Stomach (tissue), 9 donors: ENCODE data around the gene CSRNP2. TPM values are rescaled to one million over a fixed set of nuclear protein-coding genes. Genes with fewer than 3 reads are reported as not detected.

Source experiments
- DNase-seq, 2 donors: peaks; one replicate each; pipeline versions ENCODE4 v3.0.0 to v3.0.0-alpha.2; 2013 to 2019
- H3K27ac ChIP-seq, 5 donors: fragments of 200-600 bp in 4 of 5; sonication (generic) in 4 of 5; one replicate each; pipeline ENCODE4 v1.5.1; 2013 to 2019; ENCODE audit warnings: mild to moderate bottlenecking in 1 of 5, moderate library complexity in 1 of 5
- H3K27me3 ChIP-seq, 3 donors: fragments of 200-600 bp; sonication (generic); one replicate each; pipeline ENCODE4 v1.5.1; 2017 to 2019; ENCODE audit warnings: mixed run types in 1 of 3
- H3K36me3 ChIP-seq, 4 donors: fragments of 200-600 bp; sonication (generic); 1 replicate in 3 of 4; 2 replicates in 1 of 4; pipeline ENCODE4 v1.5.1; 2016 to 2019
- H3K4me1 ChIP-seq, 4 donors: fragments of 200-600 bp; sonication (generic); one replicate each; pipeline ENCODE4 v1.5.1; 2016 to 2019
- H3K4me3 ChIP-seq, 4 donors: fragments of 200-600 bp; sonication (generic) in 3 of 4; one replicate each; pipeline ENCODE4 v1.5.1; 2016 to 2019; ENCODE audit warnings: mild to moderate bottlenecking in 1 of 4
- H3K9me3 ChIP-seq, 4 donors: fragments of 200-600 bp; sonication (generic); one replicate each; pipeline ENCODE4 v1.5.1; 2016 to 2019
- EP300 ChIP-seq: sonication (generic); formaldehyde crosslinking; IDR thresholded peaks from one replicate; pipeline ENCODE4 v1.6.1; 2017; ENCODE audit warnings: antibody characterized with exemption
- POLR2A ChIP-seq, 4 donors: fragments of 450-650 bp; IDR thresholded peaks; one replicate each; pipeline ENCODE4 v1.6.1; 2016; ENCODE audit warnings: antibody characterized with exemption in 4 of 4, control low read depth in 2 of 4, mild to moderate bottlenecking in 1 of 4, moderate library complexity in 1 of 4
- POLR2AphosphoS5 ChIP-seq, 3 donors: sonication (generic); formaldehyde crosslinking; IDR thresholded peaks; one replicate each; pipeline ENCODE4 v1.6.1; 2016; ENCODE audit warnings: antibody characterized with exemption in 3 of 3
- WGBS, 5 donors: extraction: QIAGEN DNeasy Blood & Tissue Kit in 3 of 5; methylation state at CpG; one replicate each; pipeline versions ENCODE4 v1.1.5 to v1.1.7; 2013 to 2018; 5-methylcytosine and 5-hydroxymethylcytosine counted together
- intact Hi-C: fragments of 100-400 bp; cut with DNase I; formaldehyde crosslinking; loops from one replicate; pipeline ENCODE4 v1.15.1; 2023; ENCODE audit warnings: low total_unique reads
- polyA plus RNA-seq, 3 donors: library from polyadenylated mRNA; stranded (reverse); fragments of 200-250 nt; gene quantifications; one replicate each; pipeline ENCODE4 v1.2.3, GENCODE V29; 2013
- total RNA-seq, 5 donors: library from RNA; depleted of rRNA; stranded (reverse); fragments of >200 nt; gene quantifications; one replicate each; pipeline versions ENCODE4 v1.1.0 to v1.2.3, GENCODE V29; 2014 to 2016
- TF ChIP-seq, protein P1 (sequence below), 7 experiments: fragments of 450-650 bp in 4 of 7; fragments of 200-600 bp in 3 of 7; sonication (generic) in 3 of 7; IDR thresholded peaks; one replicate each; pipeline ENCODE4 v1.5.1; 2016 to 2019; ENCODE audit warnings: antibody characterized with exemption in 7 of 7, control low read depth in 2 of 7, mild to moderate bottlenecking in 1 of 7
- donor health status: healthy with polysubstance abuse.
- donor health status: Bipolar disorder and iron deficiency.
- donor health status: healthy.

The CSRNP2 gene
- total and polyA plus RNA-seq, 8 donors: 6.0 to 117 (median 15.2) TPM

DNA sequence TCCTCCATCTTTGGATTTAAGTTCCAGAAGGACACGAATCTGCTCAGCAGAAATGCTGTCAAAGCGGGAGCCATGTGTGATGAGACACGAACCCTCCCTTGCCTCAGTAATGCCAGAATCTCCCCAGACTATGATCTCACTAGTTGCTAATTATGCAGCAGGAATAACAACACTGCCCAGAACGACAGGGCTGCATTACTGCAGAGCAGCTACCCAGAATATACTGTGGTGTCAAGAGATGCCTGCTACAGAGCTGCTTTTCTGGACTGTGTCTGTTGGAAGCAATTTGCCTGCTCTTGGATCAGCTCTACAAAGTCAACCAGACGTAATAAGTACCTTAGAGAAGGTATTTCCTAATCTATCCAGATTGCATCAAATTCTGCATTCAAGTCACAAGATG, 5.5 kb downstream of the CSRNP2 start:
- H3K9me3 ChIP-seq: no peaks in the 10 kb centered on the region
- H3K27me3 ChIP-seq: no peaks in the 10 kb centered on the region
- peak overlapping the region in 3 of 5 donors; percentile 10 to 27 (median 12) for H3K27ac ChIP-seq
- H3K4me1 ChIP-seq: peaks cover 8 to 59% (median 29%) of the 10 kb centered on the region in 4 donors
- H3K36me3 ChIP-seq: peaks cover 10 to 25% (median 20%) of the 10 kb centered on the region in 4 donors
- H3K4me3 ChIP-seq: no peak overlapping the region
- no peak for TF ChIP-seq EP300
- TF ChIP-seq, protein P1, sequence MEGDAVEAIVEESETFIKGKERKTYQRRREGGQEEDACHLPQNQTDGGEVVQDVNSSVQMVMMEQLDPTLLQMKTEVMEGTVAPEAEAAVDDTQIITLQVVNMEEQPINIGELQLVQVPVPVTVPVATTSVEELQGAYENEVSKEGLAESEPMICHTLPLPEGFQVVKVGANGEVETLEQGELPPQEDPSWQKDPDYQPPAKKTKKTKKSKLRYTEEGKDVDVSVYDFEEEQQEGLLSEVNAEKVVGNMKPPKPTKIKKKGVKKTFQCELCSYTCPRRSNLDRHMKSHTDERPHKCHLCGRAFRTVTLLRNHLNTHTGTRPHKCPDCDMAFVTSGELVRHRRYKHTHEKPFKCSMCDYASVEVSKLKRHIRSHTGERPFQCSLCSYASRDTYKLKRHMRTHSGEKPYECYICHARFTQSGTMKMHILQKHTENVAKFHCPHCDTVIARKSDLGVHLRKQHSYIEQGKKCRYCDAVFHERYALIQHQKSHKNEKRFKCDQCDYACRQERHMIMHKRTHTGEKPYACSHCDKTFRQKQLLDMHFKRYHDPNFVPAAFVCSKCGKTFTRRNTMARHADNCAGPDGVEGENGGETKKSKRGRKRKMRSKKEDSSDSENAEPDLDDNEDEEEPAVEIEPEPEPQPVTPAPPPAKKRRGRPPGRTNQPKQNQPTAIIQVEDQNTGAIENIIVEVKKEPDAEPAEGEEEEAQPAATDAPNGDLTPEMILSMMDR (IDR thresholded peaks at IDR 0.05): no peak
- no peak for TF ChIP-seq POLR2AphosphoS5 (IDR thresholded peaks at IDR 0.05)
- no peak for TF ChIP-seq POLR2A (IDR thresholded peaks at IDR 0.05)
- peak in 1 of 2 donors; percentile 49 for DNase-seq
- 51 to 65% (median 61%) methylated on average over 5 of the region's 5 CpGs for WGBS, 5 donors
- intact Hi-C loops: no loop called here

DNA sequence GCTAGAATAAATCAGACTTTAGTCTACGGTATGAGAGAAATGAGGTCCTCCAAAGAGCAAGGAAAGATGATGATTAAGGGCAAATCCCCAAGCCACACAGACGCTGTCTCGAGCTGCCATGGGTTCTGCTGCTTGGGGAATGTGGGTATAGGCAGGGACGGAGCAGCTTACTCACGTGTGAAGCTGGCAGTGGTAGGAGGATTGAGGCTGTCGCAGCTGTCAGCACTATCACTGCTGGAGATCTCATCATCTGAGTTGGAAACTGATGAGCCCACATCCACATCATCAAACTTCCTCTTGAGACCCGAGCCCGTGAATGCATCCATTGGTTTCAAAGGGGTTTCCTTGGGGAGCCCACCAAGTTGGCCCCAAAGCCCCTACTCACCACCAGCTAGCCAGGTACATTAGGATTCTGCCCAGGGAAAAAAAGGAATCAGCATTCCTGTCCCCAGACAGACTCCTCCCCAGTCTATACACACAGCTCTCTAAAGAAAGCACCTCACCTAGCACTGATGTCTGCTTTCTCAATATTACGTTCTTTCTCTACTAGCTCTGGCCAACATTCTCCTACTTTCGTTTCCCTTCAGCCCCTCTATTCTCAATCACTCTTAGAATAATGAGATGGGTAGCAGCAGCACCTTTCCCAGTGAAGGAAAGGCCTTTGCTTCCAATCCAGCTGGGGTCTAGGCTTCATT, 7.0 kb downstream of the CSRNP2 start:
- TF ChIP-seq, protein P1 (IDR thresholded peaks at IDR 0.05): no peak
- TF ChIP-seq POLR2AphosphoS5 (IDR thresholded peaks at IDR 0.05): no peak
- TF ChIP-seq POLR2A (IDR thresholded peaks at IDR 0.05): no peak
- TF ChIP-seq EP300: no peak
- Histone ChIP-seq H3K4me1 (peaks cover 0 to 45% (median 16%) of the 10 kb centered on the region in 4 donors), H3K36me3 (peaks cover 21 to 41% (median 34%) of the 10 kb centered on the region in 4 donors), H3K27ac (peak overlapping the region in 1 of 5 donors; percentile 5), H3K4me3 (no peak overlapping the region), H3K9me3 (no peaks in the 10 kb centered on the region), H3K27me3 (no peaks in the 10 kb centered on the region)
- DNase-seq: no peak
- 82 to 92% (median 90%) methylated on average over 8 to 10 of the region's 10 CpGs for whole genome bisulfite sequencing, 5 donors
- intact Hi-C loops: no loop called here

- TF ChIP-seq, protein P1 (IDR thresholded peaks at IDR 0.05): no peak
- TF ChIP-seq EP300: no peak
- TF ChIP-seq POLR2A (IDR thresholded peaks at IDR 0.05): no peak
- no peak for TF ChIP-seq POLR2AphosphoS5 (IDR thresholded peaks at IDR 0.05)
- Histone ChIP-seq H3K4me3 (no peak overlapping the region), H3K27ac (no peak overlapping the region), H3K36me3 (peaks cover 31 to 51% (median 44%) of the 10 kb centered on the region in 4 donors), H3K9me3 (no peaks in the 10 kb centered on the region), H3K27me3 (no peaks in the 10 kb centered on the region), H3K4me1 (peaks cover 0 to 38% (median 13%) of the 10 kb centered on the region in 4 donors)
- intact Hi-C loops: no loop called here
- no peak for DNase-seq
- 82 to 99% (median 96%) methylated on average over 5 of the region's 5 CpGs for WGBS, 5 donors
Measured at GRCh38 chr12:51075390-51075789, 8.0 kb downstream of the CSRNP2 start.

DNA sequence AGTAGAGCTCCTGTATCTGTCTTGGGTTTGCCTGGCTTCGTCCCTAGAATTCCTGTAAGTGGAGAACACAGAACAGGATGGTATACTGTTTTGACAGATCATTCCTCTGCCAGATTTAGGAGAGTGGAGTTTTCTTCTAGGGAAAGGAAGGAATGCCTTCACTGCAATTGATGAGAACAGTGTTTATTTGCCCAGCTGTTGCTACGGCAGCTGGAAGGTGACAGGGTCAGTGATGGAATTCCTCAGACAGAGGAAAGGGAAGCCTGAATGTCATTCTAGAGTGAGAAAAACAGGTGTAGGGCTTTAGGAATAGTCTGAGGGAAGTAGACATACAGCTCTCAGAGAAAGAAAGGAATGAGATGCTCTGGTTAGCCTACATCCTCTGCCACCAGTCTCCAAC, 11.7 kb downstream of the CSRNP2 start:
- no peak overlapping the region for H3K4me3 ChIP-seq
- peaks cover 0 to 20% (median 7%) of the 10 kb centered on the region in 4 donors for H3K4me1 ChIP-seq
- TF ChIP-seq POLR2A (IDR thresholded peaks at IDR 0.05) (no peak), POLR2AphosphoS5 (IDR thresholded peaks at IDR 0.05) (no peak), EP300 (no peak)
- TF ChIP-seq, protein P1 (IDR thresholded peaks at IDR 0.05): no peak
- H3K9me3 ChIP-seq: no peaks in the 10 kb centered on the region
- 66 to 85% (median 83%) methylated on average over 2 of the region's 2 CpGs for WGBS, 5 donors
- H3K27me3 ChIP-seq: no peaks in the 10 kb centered on the region
- intact Hi-C loops: no loop called here
- H3K27ac ChIP-seq: no peak overlapping the region
- H3K36me3 ChIP-seq: peaks cover 60 to 88% (median 81%) of the 10 kb centered on the region in 4 donors
- DNase-seq: no peak
